GM19238 (cell line): ENCODE results near the gene CDC123.
"Not testable (repeated sequence)": the region's sequence is repeated elsewhere in the genome, so short reads cannot be mapped to it uniquely, and the experiment has no call there.

ENCODE experiments used
- DNase-seq: peaks from one replicate; pipeline ENCODE4 v3.0.0; 2011; ENCODE audit warnings: low spot score; ENCODE audit not compliant: insufficient read length

The CDC123 gene, protein sequence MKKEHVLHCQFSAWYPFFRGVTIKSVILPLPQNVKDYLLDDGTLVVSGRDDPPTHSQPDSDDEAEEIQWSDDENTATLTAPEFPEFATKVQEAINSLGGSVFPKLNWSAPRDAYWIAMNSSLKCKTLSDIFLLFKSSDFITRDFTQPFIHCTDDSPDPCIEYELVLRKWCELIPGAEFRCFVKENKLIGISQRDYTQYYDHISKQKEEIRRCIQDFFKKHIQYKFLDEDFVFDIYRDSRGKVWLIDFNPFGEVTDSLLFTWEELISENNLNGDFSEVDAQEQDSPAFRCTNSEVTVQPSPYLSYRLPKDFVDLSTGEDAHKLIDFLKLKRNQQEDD

DNA sequence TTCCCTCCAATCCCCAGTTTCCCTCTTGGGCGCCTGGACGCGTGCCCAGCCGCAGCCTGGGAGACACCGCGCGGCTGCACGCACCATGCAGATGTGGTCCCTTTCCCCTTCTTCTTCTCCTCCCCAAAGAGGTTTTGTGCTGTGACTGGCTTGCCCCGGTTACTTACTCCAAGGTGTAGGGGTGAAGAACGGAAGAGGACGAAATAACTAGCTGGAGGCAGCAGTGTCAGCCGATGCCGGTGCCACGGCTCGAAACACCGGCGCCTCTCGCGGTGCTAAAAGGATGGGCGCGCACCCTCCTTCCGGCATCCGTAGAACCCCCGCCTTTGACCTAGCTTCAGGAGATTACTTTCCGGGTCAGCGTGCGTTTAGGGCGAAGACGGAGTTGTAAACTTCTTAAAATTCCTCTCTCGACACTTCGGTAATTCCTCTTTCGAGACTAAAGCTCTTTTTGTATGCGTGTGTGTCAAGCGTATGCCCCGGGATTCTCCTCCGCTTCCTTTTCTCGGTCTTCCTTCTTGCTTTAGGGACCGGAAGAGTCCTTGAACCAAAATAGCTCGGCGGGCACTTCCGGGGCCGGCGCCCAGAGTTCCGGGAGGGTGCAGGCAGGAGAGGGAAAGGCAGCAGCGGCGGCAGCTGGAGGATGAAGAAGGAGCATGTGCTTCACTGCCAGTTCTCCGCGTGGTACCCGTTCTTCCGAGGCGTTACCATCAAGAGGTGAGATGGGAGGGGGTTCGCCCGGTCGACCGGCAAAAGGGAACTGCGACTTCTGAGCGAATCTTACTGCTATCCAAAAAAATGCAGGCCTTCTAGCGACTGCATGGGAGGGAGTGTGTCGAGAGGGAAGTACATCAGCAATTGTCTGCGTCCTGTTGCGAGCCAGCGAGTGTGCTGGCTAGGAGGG lies at the start of gene CDC123, which contains the start of gene NUDT5:
TSS of gene CDC123 (plus strand) at position 586 of the 904 bp plus-strand sequence. CDS start at position 644, 58 bp downstream.
TSS of gene NUDT5 (minus strand) at position 289 of the 904 bp plus-strand sequence. CDS start 9,600 bp downstream, outside the sequence.
- peak; percentile 88 for DNase-seq

DNA sequence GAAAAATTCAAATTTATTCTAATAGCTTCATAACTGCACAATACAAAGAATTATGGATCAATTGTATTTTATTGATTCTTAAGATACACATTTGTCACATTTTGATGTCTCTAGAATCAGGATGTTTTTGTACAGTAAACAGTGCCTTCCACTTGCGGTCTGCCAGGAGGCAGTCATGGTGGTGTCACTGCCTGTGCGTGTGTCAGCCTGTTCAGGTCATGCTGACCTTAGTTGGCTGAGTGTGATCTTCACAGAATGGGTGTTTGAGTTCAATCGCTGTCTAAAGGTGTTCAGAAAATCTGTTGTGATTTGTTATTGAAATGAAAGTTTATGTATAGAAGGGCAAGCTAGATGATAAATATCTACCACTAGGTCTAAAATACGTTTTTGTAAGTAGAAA lies 45.8 kb upstream of the CDC123 start:
- no peak for DNase-seq

DNA sequence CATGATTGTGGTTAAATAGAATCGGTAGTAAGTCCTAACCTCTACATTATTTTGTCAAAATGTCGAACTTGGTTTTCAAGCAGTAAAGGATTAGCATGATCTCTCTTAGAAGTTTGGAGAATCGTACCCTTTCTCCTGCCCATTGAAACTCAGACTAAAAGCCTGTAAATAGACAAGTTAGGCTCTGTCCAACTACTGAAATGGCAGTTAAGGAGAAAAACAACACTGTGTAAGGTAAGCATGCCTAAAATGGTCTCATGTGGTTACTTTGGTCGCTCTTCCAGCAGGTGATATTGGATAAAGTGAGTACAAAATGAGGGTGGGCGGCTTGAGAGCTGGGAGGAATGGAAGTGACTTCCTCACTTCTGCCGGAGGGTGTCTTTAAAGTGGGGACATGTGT lies 41.5 kb upstream of the CDC123 start:
- no peak for DNase-seq

DNA sequence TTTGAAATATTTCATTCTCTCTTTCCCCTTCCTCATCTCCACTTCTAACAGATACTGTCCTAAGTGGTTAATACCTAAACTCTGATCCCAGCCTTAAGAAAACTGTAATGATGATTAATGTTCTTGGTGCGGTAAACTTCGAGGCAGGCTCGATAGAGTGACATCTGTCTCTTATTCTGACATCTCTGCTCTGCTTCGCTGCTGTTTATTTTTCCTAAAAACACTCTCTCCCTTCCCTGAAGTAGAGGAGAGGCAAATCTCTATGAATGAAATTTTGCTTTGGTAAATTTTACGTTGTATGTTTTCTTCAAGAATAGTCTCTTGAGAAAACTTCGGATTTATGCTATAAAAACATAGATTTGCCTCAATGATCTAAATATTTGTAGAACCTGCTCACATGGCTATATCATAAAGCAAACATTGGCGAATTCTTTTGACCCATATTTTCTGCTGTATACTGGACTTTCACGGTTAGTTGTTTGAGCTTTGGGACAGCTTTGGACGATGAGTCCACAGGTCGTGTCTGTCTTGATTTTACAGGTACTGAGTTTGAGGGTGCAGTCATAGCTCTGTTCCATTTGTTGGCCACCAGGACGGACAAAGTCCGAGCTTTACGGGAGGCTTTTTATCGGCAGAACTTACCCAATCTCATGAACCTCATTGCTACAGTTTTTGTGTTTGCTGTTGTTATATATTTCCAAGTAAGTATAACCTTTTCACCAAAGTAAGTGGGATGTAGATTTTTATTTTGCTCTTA lies 39.4 kb upstream of the CDC123 start:
- DNase-seq: no peak

DNA sequence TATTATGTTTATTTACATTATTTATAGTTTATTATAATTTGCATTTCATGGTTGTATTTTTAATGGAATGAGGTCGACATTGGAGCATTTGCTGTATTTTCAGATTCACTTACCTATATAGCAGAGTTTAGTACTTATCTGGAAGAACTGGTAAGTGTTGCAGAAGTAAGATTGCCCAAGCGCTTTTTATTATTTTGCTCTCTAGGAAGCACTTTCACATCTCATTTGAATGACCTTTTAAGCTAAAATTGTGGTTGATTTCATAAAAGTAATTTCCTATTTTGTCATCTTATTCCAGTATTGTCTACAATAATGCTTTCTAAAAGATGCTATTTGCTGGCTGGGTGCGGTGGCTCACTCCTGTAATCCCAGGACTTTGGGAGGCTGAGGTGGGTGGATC lies 37.9 kb upstream of the CDC123 start:
- DNase-seq: no peak

DNA sequence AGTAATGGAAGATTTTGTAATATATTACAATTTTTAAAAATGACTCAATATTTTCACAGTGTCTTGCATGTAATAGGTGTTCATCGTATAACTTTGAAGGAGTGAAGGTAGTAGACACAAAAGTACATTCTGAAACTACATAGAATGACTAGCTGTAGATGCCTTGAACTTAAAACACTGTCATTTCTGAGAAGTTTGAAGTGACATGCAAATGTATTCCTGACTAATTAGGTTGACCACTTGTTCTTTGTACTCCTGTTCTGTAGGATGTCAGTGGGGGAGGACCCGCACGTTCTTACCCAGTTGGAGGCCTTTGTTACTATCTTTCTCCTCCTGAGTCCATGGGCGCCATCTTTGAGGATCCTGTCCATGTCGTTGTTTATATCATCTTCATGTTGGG lies 35.3 kb upstream of the CDC123 start:
- no peak for DNase-seq

DNA sequence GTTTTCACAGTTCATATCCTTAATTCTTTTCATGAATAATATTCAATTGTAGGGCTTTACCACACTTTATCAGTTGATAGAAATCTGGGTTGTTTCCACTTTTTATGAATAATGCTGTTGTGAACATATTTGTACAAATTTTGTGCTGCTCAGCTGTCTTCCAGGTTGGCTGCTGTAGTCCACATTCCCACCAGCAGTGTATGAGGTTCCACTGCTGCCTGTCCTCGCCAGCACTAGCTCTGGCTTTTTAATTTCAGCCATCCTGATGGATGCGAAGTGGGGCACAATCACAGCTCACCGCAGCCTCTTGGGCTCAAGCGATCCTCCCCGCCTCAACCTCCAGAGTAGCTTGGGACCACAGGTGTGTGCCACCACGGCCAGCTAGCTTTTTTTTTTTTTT lies 33.1 kb upstream of the CDC123 start:
- no peak for DNase-seq

DNA sequence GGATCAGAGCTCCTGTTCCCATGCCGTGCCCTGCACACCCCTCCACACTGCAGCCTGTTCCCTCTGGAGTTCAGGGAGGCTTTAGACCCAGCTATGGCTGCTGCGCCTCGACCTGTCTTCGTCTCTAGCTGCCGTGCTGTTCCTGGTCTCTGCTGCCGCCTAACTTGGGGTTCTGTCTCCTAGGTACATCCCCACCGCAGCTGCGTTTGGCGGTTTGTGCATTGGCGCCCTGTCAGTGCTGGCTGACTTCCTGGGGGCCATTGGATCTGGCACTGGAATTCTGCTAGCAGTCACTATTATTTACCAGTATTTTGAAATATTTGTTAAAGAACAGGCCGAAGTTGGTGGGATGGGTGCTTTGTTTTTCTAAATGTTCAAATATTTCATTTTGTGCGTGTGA lies 31.9 kb upstream of the CDC123 start:
- no peak for DNase-seq

DNA sequence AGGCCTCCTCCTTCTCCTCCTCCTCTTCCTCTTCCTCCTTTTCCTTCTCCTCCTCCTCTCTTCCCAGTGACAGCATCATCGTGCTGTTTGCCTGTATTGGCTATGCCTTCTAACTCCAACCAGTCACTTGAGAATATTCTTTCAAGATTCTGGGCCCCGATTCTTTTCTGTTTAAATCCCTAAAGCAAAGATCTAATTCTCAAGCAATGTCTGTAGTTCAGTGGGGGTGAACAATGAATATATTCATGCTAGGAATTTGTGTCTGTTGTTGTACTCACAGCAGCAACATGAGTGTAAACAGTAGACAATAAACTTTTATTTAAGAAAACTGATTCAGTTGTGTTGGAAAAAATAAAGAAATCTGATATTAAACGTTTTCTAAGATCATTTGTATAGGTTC lies 31.0 kb upstream of the CDC123 start:
- DNase-seq: no peak

DNA sequence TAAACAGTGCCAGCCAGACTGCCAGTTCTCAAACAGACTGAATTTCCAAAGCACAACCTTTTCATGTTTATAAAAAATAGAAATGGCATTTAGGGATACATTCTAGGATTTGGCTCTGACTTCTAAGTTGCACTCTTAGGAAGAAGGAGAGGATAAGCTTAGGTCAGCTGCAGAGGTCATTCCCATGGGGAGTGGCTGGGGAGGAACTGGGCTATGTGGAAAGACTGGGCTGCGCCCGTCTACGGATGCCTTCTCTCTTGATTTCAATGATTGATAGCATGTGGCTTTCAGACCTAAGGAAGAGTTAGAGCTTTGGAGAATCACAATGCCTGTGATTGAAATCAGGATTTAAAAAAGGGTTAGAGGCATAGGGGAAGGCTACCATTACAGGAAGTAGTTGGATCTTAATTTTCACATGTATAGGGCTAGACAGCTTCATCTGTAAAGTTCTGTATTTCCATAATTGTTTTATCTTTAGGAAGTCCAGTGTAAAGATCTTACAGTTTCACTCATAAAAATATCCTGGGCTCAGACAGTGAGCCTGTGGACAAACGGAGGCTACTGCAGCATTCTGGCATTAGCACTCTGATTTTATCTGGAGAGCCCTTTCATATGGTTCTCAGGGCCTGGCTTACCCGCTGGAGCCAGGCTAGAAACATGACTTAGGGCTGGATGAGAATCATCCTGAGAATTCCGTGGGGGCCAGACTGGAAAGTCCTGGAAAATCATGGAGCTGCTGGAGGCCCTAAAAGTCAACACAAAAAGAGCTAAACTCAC lies 29.8 kb upstream of the CDC123 start:
- DNase-seq: no peak

DNA sequence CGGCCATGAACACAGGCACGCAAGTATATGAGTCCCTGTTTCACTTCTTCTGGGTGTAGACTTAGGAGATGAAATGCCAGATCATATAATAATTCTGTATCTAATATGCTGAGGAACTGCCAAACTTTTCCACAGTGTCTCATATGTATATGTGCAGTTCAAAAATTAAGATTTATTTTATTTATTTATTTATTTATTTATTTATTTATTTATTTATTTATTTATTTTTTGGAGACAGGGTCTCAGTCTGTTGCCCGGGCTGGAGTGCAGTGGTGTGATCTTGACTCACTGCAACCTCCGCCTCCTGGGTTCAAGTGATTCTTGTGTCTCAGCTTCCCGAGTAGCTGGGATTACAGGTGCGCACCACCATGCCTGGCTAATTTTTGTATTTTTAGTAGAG lies 24.5 kb upstream of the CDC123 start:
- not testable (repeated sequence) for DNase-seq

DNA sequence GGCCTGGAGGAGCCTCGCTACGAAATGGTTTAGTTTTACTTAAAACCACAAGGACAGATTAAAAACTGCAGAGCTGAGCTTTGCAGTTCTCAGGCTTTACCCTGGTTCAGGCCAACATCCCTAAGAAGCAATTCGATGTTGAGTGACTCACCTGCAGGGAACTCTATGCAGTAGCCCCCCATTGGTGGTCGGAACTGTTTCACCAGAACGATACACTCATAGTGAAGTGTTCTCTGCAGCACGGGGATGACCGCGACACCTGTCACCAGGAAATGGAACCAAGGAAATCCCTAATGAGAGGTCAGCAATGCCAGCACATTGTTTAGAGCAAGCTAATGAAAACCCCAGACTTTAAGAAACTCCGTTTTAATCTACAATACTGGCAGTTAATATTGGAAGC lies 18.3 kb upstream of the CDC123 start:
- DNase-seq: no peak

DNA sequence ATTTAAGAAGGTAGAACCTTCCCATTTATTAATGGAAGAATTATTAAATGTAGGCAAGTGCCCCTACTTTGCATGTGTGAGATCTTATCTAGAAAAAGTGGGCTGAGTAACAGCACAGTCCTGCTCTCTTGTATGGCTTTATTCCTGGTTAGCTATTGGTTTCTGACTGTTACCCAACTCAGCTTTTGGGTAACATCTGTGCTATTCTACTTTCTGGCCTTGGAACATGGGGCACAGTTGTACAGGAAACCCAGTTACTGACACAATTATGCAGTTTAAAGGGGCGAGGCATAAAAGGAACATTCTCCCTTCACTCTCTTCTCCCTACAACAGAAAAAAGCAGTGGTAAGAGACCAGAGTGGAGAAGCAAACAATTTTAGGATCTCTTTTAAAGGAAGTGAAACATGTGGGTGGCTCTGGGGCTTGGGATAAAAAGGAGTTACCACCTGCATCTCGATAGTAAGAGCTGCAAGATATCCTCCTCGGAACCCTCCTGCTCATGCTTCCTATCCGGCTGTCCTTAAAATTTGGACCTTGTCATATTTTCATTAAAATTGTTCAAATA lies 16.3 kb upstream of the CDC123 start:
- DNase-seq: no peak

DNA sequence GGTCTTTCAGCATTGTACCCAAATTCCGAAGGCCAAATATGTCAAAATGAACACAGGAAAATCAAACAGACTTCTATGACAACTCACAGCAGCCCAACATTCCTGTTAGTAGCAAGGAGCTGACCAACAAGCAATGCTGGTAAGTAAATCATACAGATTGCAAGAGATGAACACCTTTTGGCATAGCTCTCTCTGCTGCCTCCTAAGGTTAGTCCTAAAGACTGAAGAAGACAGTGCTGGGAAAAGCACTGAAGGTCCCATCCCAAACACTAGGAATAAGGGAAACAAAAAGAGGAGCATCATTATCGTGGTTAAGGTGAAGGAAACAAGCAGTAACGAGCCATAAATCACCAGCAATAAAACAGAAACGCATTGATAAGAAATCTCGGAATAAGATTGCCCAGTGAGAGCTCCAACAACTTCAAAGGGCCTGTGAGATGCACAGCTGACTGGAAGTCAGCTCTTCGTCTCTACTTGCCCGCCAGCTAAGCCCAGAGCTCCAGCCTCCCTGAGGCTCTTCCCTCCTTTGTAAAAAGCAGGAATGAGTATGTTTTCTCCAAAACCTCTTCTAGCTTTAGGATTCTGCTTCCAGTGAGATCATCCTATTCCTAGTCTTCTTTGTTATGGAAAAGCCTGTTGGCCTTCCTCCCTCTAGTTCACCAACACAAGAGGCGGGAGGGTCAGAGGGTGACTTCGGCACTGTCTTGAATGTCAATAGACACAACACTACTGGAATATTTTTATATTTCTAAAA lies 15.6 kb upstream of the CDC123 start:
- DNase-seq: no peak

DNA sequence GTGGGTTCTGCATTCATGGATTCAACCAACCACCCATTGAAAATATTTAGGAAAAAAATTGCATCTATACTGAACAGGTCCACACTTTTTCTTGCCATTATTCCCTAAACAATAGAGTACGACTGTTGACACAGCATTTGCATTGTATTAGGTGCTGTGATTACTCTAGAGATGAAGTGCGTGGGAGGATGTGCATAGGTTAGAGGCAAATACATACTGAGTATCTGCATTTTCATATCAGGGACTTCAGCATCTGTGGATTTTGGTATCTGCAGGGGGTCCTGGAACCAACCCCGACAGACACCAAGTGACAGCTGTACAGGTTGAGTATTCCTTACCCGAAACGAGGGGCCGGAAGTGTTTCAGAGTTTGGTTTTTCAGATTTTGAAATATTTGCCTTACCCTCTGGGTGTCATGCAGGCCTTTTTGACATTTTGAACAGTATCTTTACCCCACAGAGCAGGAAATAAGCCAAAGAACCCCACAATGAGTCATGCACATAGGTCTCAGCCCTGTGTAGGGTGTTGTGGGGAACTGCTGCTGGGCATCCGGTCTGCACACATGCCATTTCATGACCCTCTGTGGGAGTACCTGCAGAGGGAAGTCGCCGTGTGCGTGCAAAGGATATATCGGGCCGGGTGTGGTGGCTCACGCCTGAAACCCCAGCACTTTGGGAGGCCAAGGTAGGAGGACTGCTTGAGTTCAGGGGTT lies 14.8 kb upstream of the CDC123 start:
- no peak for DNase-seq

DNA sequence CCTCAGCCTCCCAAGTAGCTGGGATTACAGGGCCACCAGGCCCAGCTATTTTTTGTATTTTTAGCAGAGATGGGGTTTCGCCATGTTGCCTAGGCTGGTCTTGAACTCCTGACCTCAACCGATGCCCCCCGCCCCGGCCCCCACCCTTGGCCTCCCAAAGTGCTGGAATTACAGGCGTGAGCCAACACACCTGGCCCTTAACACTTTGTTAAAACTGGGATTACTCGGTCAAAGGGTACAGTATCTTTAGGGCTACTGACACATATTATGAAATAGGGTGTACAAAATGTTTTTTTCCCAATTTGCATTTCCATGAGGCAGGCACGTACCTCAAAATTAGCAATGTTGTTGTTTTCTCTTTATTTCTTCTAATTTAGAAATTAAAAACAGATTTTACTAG lies 11.8 kb upstream of the CDC123 start:
- DNase-seq: no peak

DNA sequence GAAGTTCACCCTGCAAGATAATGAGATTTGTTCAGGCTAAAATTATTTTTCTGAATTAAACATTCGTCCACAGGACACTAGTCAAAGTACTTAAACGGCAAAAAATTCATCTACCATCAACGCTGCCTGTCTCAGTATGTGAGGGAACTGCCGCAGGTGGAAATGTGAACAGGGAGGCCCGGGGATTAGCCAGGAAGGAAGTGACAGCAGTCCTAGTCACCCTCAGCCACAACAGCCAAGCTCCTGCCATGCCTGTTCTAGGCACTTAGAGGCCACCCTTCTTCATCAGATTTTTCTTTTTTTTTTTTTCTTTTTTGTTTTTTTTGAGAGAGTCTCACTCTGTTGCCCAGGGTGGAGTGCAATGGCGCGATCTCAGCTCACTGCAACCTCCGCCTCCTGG lies 9.7 kb upstream of the CDC123 start:
- no peak for DNase-seq

DNA sequence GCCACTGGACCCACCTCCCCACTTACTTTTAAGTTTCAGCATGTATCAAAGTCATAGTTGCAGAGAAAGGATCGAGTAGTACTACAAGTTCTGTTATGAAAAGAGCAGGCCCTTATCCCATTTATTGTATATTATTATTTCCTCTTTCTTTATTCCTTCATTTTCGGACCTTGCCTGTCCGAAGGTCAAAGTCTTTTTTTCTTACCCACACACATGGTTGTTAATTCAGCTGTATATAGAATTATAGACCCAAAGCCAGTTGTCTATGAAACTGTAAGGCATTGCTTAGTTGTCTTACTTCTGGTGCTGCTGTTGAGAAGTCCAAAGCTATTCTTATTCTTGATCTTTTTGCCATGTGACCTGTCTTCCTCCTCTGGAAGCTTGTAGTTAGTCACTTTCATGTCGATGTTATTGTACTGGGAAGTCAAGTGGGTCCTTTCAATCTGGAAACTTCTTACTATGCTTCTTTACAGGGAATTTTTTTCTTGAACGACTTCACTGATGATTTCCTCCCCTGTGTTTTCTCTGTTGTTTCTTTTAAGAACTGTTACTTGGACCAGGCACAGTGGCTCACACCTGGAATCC lies 8.6 kb upstream of the CDC123 start:
- no peak for DNase-seq

DNA sequence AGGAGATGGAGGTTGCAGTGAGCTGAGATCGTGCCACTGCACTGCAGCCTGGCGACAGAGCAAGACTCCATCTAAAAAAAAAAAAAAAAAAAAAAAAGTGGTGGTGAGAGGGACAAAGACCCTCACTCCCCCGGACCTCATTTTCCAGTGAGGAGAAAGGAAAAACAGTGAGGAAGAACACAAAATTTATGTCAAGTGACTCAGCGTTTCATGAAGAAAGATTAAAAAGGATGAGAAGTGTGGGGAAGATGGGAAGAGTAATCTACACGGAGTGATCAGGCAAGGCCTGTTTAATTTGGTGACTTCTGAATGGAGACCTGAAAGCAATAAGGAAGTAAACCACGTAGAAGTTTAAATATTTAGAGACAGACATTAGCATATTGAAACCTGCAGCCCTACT lies 7.3 kb upstream of the CDC123 start:
- DNase-seq: no peak
